Measurements from ENCODE around the gene SEZ6L. TPM values are rescaled to one million over a fixed set of nuclear protein-coding genes. Genes with fewer than 3 reads are reported as not detected.

SEZ6L gene
- total RNA-seq, 2 donors from 2014 or later = 0.07 to 0.12 TPM

DNA sequence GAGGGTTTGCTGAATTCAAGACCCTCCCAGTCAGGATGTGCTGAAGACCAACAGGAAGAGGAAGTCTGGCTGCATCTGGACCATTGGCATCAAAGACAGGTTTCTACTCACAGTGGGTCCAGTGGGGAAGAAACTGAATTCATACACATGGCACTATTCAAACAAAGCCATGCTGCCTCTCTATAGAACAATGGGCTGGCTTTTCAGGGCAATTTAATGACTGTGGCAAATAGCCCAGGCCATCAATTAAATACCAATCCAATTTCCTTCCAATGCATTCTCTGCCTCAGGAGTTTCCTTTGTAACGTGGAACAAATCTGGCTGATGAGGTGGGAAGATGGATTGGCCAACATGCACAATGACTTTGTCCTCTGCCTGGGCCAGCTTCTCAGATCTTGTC is 98.6 kb downstream of the SEZ6L start:
- Histone ChIP-seq H3K4me1 (no peaks in the 10 kb centered on the region), H3K27me3 (no peaks in the 10 kb centered on the region), H3K4me3 (no peak overlapping the region), H3K36me3 (no peaks in the 10 kb centered on the region), H3K27ac (no peak overlapping the region), H3K9me3 (no peaks in the 10 kb centered on the region)
- TF ChIP-seq, protein P1, sequence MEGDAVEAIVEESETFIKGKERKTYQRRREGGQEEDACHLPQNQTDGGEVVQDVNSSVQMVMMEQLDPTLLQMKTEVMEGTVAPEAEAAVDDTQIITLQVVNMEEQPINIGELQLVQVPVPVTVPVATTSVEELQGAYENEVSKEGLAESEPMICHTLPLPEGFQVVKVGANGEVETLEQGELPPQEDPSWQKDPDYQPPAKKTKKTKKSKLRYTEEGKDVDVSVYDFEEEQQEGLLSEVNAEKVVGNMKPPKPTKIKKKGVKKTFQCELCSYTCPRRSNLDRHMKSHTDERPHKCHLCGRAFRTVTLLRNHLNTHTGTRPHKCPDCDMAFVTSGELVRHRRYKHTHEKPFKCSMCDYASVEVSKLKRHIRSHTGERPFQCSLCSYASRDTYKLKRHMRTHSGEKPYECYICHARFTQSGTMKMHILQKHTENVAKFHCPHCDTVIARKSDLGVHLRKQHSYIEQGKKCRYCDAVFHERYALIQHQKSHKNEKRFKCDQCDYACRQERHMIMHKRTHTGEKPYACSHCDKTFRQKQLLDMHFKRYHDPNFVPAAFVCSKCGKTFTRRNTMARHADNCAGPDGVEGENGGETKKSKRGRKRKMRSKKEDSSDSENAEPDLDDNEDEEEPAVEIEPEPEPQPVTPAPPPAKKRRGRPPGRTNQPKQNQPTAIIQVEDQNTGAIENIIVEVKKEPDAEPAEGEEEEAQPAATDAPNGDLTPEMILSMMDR (IDR thresholded peaks at IDR 0.05) = no peak
- DNase-seq (ENCODE audit: low spot score) = no peak

DNA sequence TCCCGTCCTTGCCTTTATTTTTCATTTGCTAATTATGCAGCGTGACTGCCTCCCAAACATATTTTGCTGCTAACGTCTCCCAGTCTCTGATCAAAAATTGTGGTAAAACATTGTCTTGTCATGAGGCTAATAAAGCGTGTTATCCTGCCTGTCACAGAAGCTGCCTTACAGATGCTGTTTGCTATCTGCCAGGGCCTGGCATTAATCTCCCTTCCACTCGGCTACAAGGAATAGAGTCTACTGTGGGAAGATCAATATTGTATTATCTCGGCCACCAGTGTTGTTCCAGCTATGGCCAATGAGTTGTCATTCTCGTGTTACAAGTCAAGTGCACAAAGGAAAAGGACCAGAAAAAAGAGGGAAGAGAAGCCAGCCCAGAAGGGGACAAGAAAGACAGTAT is 100.3 kb downstream of the SEZ6L start:
- TF ChIP-seq, protein P1 (IDR thresholded peaks at IDR 0.05) = no peak
- DNase-seq (ENCODE audit: low spot score) = no peak
- no peaks in the 10 kb centered on the region for H3K36me3 ChIP-seq
- H3K4me1 ChIP-seq = no peaks in the 10 kb centered on the region
- no peaks in the 10 kb centered on the region for H3K27me3 ChIP-seq
- no peak overlapping the region for H3K27ac ChIP-seq
- H3K4me3 ChIP-seq = no peak overlapping the region
- H3K9me3 ChIP-seq = no peaks in the 10 kb centered on the region

DNA sequence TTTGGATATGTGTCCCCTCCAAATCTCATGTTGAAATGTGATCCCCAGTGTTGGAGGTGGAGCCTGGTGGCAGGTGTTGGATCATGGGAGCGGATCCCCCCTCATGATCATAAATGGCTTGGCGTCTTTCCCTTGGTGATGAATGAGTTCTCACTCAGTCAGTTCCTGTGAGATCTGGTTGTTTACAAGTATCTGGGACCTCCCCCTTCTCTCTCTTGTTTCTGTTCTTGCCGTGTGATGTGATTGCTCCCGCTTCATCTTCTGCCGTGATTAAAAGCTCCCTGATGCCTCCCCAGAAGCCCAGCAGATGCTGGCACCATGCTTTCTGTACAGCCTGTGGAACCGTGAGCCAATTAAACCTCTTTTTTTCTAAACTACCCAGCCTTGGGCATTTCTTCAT is 102.2 kb downstream of the SEZ6L start:
- DNase-seq (ENCODE audit: low spot score) = no peak
- H3K27me3 ChIP-seq = no peaks in the 10 kb centered on the region
- TF ChIP-seq, protein P1 (IDR thresholded peaks at IDR 0.05) = no peak
- no peaks in the 10 kb centered on the region for H3K4me1 ChIP-seq
- H3K27ac ChIP-seq = no peak overlapping the region
- H3K36me3 ChIP-seq = no peaks in the 10 kb centered on the region
- H3K9me3 ChIP-seq = no peaks in the 10 kb centered on the region
- H3K4me3 ChIP-seq = no peak overlapping the region

DNA sequence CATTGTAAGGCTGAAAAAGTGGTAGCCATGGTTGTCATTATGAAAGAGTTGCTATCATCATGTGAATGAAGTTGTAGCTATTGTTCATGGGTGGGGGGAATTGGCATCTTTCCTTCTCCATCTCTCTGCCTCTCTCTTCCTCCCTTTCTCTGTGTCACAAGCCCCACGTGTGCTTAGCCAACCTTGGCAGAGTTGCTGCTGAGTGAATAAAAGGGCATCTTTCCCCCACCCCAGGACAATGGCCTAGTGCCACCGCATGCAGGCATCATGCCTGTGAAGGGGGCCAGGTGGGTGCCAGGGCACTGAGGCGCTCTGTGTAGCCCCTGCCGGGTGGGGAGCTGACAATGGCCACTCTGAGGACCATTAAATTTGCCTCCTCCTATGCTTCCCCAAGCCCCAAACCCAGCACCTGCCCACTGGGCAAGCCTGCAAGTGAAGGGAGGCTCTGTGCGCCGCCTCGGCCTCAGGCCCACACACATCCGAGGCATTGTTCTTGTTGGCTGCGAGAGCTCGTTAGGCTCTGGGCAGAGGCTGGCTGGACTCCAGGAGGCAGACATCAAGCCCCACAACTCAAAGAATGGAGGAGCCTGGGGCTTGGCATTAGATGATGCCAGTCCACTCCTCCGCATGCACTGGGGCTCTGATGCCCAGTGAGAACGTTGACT is 103.9 kb downstream of the SEZ6L start:
- Histone ChIP-seq H3K4me1 (no peaks in the 10 kb centered on the region), H3K27ac (no peak overlapping the region), H3K9me3 (no peaks in the 10 kb centered on the region), H3K4me3 (no peak overlapping the region), H3K27me3 (no peaks in the 10 kb centered on the region), H3K36me3 (no peaks in the 10 kb centered on the region)
- no peak for DNase-seq (ENCODE audit: low spot score)
- TF ChIP-seq, protein P1 (IDR thresholded peaks at IDR 0.05) = no peak

DNA sequence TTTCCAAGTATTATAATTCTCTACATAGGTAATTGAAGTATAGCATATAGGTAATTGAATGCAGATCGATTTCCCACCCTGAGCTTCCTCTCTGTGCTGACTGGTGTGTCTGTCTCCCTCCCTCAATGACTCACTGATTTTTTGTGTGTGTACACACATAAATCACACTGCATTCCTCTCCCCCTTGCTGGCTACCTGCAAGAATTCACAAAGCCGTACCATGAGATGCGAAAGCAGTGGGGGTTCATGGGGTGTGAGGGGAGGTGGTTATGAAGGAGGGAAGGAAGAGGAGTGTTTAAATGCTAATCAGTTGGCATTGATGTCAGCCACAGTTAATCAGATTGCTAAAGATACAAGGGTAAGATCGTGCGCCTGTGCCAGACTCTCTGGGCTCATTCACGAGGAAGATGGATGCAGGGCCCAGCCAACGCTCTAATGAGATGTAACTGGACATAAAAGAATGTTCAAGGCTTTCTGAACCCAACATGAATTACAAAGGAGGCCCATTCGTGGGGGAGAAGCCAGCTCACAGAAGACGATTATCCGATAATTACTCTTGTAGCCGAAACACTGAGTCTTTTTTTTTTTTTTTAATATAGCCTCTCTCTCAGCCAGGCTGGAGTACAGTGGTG is 107.4 kb downstream of the SEZ6L start:
- Histone ChIP-seq H3K27me3 (no peaks in the 10 kb centered on the region), H3K9me3 (no peaks in the 10 kb centered on the region), H3K36me3 (no peaks in the 10 kb centered on the region), H3K4me1 (no peaks in the 10 kb centered on the region), H3K27ac (no peak overlapping the region), H3K4me3 (no peak overlapping the region)
- TF ChIP-seq, protein P1 (IDR thresholded peaks at IDR 0.05) = no peak
- DNase-seq (ENCODE audit: low spot score) = no peak
